ENCODE measurements around the gene ATL2.
A peak's percentile ranks its signal among the peaks of the same experiment; 100 is the strongest.
"Not testable (repeated sequence)": the region's sequence is repeated elsewhere in the genome, so short reads cannot be mapped to it uniquely, and the experiment has no call there.

ATL2 gene

GRCh38 chr2:38390947-38391346 lies 13.9 kb upstream of the ATL2 start:
- no peak for DNase-seq (ENCODE audit: low spot score)

- DNase-seq (ENCODE audit: low spot score), result peak; percentile 3
Measured at GRCh38 chr2:38387887-38388286, 10.8 kb upstream of the ATL2 start.

GRCh38 chr2:38386821-38387220 lies 9.7 kb upstream of the ATL2 start:
- no peak for DNase-seq (ENCODE audit: low spot score)

DNA sequence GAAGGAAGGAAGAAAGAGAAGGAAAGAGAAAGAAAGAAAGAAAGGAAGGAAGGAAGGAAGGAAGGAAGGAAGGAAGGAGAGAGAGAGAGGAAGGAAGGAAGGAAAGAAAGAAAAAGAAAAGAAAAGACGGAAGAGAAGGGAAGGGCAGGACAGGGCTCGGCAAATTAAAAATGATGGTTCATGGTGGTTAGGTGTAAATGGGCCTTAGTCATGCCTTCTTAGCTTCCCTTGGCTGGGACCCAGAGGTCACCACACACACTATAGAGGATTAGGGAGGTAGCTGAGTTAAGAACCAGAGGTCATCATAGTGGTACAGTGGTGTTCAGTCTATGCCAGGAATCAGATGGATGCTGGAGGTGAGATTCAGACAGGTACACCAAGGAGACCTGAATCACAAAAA lies 9.3 kb upstream of the ATL2 start:
- DNase-seq (ENCODE audit: low spot score), result no peak

GRCh38 chr2:38384338-38384737 lies 7.3 kb upstream of the ATL2 start:
- no peak for DNase-seq (ENCODE audit: low spot score)

DNA sequence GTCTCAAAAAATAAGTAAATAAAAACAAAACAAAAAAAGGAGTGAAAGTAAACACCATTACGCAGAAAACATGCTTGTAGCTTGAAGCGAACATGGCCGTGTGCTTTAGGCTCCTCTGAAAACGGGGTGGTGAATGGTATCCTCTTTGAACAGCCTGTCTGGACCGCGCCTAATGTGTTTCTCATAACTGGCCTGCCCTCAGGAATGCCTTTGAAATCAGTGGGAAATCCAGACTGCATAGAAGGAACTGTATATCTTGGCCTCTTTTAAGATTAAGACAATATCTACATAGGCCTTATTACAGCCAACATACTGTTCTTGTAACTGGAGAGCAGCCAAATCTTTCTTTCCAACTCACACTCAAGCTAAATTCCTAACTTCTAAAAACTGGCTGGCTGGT lies 6.7 kb upstream of the ATL2 start:
- not testable (repeated sequence) for DNase-seq (ENCODE audit: low spot score)

- DNase-seq (ENCODE audit: low spot score), result no peak
Measured at GRCh38 chr2:38381381-38382143, 4.5 kb upstream of the ATL2 start.

DNA sequence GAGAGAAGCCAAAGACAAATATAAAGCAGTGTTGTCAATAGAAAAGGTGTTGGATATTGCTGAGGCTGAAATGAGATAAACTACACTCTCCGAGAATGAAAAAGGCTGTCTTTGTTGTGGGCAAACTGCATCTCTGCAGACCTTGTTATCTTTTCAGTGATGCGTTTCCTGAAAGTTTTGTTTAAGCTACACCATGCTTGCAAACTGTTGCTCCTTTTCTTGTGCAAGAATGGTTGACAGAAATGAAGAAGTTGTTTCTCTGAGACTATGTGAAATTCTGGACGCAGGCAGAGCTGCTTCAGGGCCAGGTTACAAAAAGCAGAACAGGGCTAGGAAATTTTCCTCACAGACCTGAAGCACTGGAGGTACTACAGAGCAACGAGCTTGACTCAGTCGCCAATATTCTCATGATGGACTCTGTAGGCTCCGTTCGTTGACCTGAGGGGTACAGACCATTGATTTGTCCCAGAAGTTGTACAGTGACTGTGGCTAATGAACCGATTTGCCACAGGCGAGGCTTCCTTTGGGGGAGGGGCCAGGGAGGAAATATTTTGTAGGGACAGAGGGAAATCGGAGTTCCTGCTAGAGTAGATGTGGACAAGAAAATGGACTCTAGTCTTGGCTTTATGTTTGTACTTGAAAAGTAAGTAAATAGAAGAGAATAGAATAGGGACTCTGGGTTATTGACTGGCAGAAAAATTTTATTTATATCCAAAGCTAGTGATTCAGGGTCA lies 3.5 kb upstream of the ATL2 start:
- peak; percentile 24 for DNase-seq (ENCODE audit: low spot score)

DNA sequence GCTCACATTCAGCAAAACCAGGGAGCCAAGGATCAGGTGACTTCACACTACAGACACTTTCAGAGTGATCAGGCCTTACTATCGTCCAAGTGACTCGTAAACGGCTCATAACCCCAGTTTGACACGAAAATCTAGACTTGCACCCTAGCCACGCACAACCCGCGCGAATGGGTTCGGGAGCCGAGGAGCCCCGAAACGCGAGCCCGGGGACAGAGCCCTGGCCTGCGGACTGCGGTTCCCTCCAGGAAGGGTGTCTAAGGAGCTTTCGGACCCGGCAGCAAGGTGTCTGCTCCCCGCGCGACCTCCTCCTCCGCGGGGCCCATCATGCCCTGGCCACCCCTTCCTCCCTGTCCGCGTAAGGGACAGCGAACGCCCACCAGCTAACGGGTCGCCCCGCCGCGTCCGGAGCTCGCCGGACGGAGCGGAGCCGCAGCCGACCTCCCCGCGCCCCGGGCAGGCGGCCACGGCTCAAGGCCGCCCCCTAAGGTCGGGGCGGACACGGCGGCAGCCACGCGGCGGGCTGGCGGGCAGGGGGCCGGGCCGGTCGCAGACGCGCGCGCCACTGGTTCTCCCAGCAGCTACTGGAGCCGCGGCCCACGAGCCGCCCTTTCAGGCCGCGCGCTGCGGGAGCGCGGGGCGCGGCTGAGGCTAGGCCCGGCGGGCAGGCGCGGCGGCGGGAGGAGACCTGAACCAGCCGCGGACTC lies 575 bp downstream of the ATL2 start:
- peak; percentile 71 for DNase-seq (ENCODE audit: low spot score)

GRCh38 chr2:38375696-38376345 lies 1.3 kb downstream of the ATL2 start:
- DNase-seq (ENCODE audit: low spot score), result no peak

GRCh38 chr2:38374984-38375383 lies 2.1 kb downstream of the ATL2 start:
- no peak for DNase-seq (ENCODE audit: low spot score)

DNA sequence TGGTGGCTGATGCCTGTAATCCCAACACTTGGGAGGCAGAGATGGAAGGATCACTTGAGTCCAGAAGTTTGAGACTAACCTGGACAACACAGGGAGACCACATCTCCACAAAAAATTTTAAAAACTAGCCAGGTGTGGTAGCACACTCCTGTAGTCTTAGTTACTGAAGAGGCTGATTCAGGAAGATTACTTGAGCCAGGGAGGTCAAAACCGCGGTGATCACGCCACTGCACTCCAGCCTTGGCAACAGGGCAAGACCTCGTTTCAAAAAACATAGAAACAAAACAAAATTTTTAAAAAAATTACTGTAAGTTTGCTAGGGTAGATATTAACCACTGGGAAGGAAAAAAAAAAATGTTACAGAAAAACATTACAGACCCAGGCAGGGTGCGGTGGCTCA lies 5.8 kb downstream of the ATL2 start:
- no peak for DNase-seq (ENCODE audit: low spot score)

DNA sequence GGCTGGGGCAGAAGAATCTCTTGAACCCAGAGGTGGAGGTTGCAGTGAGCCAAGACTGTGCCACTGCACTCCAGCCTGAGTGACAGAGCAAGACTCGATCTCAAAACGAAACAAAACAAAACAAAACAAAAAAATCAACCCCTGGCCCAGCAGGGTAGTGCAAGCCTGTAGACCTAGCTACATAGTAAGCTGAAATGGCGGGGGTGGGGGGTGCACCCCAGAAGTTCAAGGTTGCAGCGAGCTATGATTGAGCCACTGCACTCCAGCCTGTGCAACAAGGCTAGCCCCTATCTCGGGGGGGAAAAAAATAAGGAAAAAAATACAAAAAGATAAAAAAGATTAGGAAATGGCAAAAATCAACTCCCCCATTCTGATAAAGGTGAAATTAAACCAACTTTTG lies 6.4 kb downstream of the ATL2 start:
- no peak for DNase-seq (ENCODE audit: low spot score)

GRCh38 chr2:38362232-38362631 lies 14.8 kb downstream of the ATL2 start:
- no peak for DNase-seq (ENCODE audit: low spot score)

DNA sequence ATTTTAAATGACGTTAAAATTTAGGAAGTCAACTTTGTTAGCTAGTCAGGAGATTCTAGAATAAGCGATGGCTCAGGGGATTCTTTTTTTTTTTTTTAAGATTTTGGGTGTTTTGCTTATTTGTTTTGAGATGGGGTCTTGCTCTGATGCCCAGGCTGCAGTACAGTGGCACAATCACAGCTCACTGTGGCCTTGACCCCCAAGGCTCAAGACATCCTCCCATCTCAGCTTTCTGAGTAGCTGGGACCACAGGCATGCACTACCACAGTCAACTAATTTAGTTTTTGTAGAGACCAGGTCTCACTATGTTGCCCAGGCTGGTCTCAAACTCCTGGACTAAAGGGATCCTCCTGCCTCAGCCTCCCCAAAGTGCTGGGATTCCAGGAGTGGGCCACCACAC lies 16.9 kb downstream of the ATL2 start:
- DNase-seq (ENCODE audit: low spot score), result no peak

DNA sequence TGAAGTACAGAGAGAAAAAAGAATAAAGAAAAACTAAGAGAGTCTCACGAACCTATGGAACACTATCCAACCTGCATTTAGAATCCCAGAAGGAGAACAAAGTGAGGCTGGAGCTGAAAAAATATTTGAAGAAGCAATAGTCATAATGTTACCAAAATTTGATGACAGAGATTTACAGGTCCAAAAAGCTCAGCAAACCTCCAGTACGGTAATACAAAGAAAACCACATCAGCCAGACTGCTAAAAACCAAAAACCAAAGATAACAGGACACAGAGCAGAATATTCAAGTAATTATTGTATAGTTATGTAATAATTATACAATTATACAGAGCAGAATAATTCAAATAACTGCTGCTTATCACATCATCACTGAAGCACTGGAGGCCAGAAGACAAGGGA lies 23.7 kb downstream of the ATL2 start:
- peak; percentile 6 for DNase-seq (ENCODE audit: low spot score)

DNA sequence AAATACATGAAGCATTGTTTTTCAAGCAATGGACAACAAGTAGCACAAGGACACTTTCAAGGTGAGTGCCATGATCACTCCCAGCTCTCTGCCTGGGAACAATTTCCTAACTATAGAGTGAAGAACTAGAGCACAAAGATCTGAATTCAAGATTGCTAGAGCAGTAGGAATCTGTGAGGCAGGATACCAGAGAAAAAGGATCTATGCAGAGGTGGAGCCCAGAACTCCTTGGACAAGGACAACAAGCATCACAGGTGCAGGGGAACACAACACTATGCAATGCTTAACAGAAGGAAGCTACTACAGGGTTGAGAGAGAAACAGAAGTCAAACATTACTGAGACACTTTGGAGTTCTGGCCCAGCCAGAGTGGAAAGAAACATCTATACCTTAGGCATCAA lies 24.7 kb downstream of the ATL2 start:
- DNase-seq (ENCODE audit: low spot score), result no peak

GRCh38 chr2:38345323-38346038 lies 31.6 kb downstream of the ATL2 start:
- no peak for DNase-seq (ENCODE audit: low spot score)

- DNase-seq (ENCODE audit: low spot score), result no peak
Measured at GRCh38 chr2:38344813-38345212, 32.3 kb downstream of the ATL2 start.

DNA sequence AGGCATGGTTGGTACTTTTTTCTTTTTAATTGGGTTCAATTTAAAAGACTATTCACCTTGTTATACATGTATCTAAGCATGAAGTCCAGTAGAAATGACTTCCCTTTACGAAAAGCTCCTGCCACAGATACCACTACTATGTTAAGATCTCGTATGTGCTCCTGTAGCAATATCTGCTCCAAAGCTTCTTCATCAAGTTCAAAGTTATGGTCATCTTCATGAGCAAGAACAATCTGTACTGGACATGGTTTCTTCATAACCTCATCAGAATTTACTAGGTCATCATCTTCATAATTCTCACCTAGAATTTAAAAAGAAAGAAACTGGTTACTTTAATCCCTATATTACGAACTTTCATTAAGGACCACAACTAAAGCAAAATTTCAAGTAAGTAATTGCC lies 33.9 kb downstream of the ATL2 start:
- DNase-seq (ENCODE audit: low spot score), result no peak

GRCh38 chr2:38336621-38337020 lies 40.5 kb downstream of the ATL2 start:
- no peak for DNase-seq (ENCODE audit: low spot score)

GRCh38 chr2:38330754-38331153 lies 46.3 kb downstream of the ATL2 start:
- DNase-seq (ENCODE audit: low spot score), result no peak

All from activated CD4-positive, alpha-beta T cell treated with anti-CD3 and anti-CD28 coated beads, Interleukin-2, Interleukin-4, amounts not matched to agents 100 ng/mL and 50 ng/mL, durations not matched to agents 16 hours and 8 hours (primary cell).